Islet of Langerhans (tissue), 1 donor: ENCODE measurements around the gene BLTP3B.
"Not testable (repeated sequence)": the region's sequence is repeated elsewhere in the genome, so short reads cannot be mapped to it uniquely, and the experiment has no call there.

ENCODE experiments used
- FAIRE-seq: peaks from one replicate; lab custom pipeline; 2011; peaks lifted over from hg19 to GRCh38; lab: Jason Lieb, UNC

The BLTP3B gene, protein sequence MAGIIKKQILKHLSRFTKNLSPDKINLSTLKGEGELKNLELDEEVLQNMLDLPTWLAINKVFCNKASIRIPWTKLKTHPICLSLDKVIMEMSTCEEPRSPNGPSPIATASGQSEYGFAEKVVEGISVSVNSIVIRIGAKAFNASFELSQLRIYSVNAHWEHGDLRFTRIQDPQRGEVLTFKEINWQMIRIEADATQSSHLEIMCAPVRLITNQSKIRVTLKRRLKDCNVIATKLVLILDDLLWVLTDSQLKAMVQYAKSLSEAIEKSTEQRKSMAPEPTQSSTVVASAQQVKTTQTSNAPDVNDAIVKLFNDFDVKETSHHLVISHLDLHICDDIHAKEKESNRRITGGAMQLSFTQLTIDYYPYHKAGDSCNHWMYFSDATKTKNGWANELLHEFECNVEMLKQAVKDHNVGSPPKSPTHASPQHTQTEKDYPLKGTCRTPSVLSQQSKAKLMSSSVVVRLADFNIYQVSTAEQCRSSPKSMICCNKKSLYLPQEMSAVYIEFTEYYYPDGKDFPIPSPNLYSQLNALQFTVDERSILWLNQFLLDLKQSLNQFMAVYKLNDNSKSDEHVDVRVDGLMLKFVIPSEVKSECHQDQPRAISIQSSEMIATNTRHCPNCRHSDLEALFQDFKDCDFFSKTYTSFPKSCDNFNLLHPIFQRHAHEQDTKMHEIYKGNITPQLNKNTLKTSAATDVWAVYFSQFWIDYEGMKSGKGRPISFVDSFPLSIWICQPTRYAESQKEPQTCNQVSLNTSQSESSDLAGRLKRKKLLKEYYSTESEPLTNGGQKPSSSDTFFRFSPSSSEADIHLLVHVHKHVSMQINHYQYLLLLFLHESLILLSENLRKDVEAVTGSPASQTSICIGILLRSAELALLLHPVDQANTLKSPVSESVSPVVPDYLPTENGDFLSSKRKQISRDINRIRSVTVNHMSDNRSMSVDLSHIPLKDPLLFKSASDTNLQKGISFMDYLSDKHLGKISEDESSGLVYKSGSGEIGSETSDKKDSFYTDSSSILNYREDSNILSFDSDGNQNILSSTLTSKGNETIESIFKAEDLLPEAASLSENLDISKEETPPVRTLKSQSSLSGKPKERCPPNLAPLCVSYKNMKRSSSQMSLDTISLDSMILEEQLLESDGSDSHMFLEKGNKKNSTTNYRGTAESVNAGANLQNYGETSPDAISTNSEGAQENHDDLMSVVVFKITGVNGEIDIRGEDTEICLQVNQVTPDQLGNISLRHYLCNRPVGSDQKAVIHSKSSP (N-terminal part only)

DNA sequence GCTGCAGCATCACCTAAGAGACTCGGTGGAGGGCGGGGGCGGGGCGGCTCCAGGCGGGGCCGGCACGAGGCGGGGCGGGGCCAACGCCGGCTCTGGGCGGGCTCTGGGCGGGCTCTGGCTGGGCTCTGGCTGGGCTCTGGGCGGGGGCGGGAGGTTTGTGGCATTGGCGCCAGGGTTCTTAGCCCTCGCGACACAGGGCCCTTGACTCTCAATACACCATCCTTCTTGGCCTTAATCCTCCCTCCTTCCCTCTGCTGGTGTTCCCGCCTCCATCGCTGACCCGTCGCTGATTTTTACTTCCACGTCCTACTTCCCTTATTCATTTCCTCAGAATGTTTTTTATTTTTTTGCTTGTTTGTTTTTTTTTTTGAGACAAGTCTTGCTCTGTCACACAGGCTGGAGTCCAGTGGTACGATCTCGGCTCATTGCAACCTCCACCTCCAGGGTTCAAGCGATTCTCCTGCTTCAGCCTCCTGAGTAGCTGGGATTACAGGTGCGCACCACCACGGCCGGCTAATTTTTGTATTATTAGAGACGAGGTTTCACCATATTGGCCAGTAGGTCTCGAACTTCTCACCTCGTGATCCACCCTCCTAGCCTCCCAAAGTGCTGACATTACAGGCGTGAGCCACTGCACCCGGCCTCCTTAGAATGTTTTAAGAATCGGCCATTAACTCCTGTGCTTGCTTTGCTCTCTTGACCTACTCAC is at the start of gene BLTP3B:
Gene BLTP3B, minus strand, starts transcription at position 24 of the 709 bp plus-strand sequence. CDS start 239 bp downstream, outside the sequence.
- no peak for FAIRE-seq

DNA sequence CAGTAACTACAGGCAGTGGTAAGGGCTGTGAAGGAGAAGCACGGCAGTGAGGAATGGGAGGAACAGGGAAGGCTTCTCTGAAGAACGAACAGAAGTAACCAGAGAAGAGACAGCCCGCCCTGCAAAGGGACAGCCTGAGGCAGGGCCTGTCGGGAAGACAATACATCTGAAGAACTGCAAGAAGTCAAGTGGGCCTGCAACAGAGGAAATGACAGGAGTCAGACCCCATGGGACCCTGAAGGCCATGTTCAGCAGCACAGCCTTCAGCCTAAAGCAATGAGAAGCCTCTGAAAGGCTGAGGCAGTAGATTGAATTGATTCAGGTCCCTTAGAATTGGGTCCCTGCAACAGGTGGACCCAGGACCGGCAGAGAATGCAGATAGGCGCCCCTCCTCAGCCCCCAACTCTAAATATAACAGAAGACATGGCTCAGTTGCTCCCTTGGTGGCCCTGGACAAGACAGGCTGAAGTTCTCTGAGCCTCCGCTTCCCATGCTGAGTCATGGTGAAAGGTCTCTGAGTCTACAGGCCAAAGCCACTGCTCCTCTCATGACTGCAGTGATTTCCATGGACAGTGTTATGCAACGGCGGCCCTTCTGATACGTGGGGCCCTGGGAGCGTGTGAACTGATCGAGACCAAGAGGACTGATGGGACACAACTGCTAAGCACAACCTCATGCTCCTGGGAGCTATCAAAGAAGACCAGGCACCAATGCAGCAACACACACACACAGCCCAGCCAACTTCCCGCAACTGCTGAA is 47.1 kb upstream of the BLTP3B start:
- no peak for FAIRE-seq

DNA sequence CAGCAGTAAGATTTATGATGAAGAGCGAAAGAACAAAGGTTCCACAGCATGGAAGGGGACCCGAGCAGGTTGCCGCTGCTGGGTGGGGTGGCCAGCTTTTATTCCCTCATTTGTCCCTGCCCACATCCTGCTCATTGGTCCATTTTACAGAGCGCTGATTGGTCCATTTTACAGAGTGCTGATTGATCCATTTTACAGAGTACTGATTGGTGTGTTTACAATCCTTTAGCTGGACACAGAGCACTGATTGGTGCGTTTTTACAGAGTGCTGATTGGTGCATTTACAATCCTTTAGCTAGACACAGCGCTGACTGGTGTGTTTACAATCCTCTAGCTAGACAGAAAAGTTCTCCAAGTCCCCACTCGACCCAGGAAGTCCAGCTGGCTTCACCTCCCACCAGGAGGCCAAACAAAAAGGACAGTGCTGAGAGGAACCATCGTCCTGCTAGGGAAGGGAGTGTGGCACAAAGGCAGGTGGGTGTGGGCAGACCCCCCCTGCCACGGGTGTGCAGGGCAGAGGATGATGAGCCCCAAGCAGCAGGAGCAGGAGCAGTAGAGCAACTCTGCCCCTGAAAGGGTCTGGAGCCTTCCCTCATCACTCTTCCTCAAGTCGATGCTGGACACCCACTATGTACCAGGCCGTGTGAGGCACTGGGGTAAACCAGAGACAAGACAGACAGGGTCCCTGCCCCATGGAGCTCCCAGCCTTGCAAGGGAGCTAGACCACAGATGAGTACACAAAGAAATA is 46.4 kb upstream of the BLTP3B start:
- not testable (repeated sequence) for FAIRE-seq

DNA sequence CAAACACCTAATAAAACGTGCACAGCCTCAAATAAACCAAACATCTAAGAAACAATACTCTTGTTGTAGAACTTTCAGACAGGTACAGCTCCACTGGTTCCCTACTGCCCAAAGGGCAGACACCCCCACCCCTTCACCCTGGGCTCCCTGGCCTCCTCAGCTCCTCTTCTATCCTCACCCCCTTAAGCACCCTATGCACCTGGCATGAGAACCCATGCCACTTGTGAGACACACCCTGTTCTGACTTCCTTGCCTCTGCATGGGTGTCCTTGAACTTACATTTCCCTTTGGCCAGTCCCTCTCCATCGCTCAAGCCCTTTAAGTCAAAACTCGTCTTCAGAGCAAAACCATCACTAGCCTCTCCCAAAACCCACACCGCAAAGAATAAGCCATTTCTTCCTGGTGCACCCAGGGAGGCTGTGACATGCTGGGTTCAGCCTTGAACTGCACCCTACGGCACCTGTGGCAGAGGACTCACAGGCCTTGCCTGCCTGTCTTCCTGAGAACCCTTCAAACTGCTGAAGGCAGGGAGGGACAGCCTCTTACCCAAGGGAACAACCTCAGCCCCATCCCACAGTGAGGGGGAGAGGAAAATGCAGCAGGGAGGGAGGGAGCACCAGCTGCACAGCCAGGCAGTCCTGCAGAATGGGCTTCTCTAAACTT is 45.3 kb upstream of the BLTP3B start:
- no peak for FAIRE-seq

DNA sequence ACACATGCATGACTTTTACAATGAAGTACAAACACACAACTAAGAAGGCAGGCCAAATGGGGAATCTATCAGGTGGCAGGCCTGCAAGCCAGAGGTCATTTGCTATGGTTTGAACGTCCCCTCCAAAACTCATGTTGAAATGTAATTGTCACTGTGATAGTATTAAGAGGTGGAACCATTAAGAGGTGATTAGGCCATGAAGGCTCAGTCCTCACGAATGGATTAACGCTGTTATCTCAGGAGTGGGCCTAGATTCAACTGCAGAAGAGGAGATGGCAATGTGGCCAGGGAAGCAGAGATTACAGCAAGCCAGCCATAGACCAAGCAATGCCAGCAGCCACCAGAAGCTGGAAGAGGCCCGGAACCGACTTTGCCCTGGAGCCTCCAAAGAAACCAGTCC is 44.4 kb upstream of the BLTP3B start:
- no peak for FAIRE-seq

DNA sequence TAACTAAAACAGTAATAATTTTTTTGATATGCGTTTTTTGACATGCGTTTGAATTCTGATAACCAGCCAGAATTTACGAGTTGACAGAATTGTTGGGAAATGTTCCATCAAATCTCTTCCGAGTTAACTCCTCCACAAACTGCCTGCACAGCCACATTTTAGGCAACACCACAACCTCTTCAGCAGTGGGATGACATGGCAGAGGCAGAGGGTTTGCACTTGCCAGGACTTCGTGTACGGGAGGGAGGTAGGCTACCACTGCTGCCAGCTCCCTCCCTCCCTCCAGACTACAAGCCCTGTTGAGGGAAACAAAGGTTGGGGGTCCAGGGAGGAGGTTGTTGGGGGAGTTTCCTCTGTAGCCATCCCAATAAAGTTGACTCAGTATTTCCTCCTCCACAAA is 43.4 kb upstream of the BLTP3B start:
- FAIRE-seq, result no peak

DNA sequence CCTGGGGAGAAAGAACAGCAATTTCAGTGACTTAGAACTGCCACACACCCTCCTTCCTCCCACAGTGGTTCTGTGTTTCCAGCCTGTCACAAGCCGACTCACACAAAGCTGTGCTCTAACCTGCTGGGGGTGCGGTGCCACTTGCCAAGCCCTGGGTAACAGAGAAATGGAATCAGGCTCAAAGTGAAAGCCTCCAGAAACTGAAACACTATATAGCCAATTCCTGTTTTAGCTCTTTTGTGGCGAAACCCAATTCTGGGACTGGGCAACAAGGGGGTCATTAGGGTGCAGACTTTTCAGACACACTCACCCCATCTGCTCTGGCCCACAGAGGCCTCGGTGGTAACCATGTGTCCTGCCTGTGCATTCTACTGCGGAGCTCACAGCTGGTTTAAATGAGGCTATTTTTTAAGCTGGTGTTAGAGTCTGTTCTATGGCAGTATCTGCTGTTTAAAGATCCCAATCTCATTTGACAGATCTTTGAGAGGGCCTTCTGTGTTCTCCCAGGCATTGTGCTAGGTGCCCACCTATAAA is 42.8 kb upstream of the BLTP3B start:
- FAIRE-seq, result no peak

DNA sequence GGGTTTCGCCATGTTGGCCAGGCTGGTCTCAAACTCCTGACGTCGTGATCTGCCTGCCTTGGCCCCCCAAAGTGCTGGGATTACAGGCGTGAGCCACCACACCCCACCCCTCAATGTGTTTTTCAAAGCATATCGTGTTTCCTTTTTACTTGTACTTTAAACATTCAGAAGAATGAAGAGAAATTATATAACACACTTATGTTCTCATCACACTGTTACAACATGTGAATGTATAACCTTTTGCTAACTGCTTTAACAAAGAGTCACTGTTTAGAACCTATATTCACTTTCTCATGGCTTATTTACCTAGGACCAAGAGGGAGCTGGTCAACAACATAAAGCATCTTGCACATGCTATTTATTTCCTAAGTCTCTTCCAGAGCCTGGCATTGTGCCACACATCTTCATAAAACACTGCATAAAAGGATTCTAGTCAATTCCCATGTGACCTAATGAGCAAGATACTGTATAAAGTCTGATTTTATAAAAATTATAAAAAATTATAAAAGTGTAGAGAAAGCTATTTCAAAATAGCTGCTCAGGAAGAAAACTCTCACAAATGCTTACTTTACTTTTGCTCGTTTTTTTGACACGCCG is 42.0 kb upstream of the BLTP3B start:
- no peak for FAIRE-seq

DNA sequence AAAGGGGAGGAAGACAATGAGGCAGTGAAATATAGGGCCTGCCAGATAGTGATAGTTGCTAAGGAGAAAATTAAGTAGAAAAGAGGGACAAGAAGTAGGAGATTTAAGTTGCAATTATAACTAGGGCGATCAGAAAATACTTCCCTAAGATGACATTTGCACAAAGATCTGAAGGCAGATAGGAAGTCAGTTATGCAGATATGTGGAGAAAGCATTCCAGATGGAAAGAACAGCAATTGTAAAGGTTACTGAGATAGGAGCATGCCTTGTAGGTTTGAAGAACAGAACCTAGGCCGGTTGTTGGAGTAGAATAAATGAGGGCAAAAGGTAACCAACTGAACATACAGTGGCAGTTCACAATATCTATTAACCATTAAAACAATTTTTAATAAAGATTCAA is 36.6 kb upstream of the BLTP3B start:
- no peak for FAIRE-seq

DNA sequence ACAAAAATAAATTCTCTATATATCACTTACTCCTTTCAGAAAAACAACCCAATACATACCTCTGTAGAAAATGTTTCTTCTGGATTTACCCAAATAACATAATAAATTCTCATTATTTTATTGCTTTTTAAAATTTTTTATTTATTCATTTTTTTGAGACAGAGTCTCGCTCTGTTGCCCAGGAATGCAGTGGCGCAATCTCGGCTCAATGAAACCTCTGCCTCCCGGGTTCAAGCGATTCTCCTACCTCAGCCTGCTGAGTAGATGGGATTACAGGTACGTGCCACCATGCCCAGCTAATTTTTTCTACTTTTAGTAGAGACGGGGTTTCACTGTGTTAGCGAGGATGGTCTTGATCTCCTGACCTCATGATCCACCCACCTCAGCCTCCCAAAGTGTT is 33.8 kb upstream of the BLTP3B start:
- not testable (repeated sequence) for FAIRE-seq

DNA sequence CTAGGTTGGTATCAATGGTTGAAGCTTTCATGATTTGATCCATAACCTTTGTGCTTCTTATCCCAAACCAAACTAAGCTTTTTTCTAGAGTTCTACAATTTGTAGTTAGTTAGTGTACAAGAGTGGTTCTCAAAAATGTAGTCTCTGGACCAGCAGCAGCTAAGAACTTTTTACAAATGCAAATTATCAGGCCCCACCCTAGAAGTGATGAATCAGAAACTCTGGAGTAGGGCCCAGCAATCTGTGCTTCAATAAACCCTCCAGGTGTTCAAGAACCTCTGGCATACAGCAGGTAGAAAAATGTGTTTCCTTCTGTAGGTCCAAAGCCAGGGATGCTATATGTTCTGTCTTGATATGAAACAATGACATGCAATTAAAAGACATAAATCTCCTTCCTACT is 31.8 kb upstream of the BLTP3B start:
- no peak for FAIRE-seq

DNA sequence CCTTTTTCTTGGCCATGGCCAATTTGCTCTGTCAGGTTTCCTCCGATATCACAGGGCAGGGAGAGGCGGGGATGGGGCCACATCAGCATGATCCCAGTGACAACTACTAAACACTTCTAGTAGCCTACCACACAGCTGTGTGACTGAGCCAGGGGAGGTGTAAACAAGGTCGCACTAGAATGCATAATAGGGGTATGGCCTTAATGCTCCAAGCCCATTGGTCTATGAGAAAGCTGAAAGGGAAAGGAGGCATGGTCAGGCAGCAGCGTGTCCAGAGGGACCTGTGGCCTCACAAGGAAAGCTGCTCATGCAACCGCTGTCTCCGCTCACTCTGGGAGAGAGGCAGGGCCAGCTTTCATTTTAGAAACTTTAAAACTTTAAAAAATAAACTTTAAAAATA is 30.4 kb upstream of the BLTP3B start:
- no peak for FAIRE-seq

DNA sequence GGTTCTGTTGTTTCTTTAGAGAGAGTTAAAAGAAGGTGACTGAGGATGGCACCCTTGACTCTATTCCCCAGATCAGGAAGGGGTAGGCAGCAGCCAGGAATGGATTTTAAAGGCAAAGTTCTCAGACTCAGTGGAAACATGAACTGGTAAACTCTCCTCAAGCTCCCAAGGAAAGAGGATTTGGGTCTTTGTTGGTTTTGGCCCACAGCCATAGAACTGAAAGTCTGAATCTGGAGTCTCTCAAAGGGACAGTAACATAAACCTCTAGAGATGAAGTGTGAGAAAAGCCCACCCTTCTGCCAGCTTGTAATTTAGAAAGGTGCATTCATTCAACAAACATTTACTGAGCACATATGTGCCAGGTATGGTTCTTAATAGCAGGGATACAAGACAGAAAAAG is 28.6 kb upstream of the BLTP3B start:
- FAIRE-seq, result no peak

DNA sequence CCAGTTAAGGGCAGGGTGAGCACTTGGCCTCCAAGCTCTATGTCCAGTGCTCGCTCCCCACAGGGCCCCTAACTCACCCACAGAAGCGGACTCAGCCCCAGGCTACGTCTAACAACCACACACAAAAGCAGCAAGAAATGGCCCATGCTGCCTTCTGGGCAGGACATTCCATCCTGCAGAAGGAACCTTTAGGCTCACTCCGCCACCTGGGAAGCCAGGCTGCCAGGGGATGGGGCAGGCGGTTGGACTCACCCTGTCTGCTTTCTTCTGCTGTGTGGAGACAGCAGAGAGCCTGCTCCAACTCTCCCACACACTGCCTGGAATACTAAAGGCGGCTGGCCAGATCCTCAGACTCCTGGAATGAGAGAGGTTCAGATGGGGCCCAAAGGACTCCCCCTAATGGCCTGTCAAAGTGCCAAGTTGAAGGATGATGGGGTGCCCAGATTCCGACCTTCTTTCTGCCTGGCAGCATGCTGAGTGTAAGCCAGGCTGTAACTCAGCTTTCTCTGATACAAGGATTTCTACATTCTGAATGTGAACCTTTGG is 27.7 kb upstream of the BLTP3B start:
- no peak for FAIRE-seq

DNA sequence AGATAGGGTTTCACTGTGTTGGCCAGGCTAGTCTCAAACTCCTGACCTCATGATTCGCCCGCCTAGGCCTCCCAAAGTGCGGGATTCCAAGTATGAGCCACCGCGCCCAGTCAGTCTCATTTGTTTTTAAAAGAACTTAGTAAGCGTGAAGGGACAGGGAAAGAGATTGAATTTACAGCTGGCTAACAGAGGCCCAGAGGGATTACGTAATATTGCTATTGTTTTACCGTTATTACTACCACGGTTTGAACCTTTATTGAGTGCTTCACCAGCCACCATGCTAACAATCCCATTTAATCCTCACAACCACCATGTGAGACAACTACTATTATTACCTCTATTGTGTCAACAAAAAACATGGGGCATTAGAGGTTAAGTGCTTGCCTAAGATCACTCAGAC is 26.7 kb upstream of the BLTP3B start:
- FAIRE-seq, result no peak

DNA sequence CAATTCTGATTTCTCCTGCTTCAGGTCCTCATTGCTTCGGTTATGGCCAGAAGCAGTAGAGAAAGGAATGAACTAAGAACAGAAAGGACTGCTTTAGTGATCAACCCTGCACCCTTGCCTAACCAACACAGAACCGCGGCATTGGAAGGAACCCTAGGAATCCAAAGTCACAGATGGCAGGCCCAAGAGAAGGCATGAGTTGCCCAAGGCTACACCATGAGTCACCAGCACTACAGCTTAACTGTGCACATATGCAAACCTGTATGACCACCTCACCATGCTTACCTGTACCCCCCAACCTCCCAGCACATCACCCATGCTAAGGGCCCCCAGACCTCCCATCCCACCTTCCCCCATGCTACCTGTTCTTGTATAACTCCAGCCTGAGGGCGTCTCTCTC is 25.9 kb upstream of the BLTP3B start:
- no peak for FAIRE-seq

DNA sequence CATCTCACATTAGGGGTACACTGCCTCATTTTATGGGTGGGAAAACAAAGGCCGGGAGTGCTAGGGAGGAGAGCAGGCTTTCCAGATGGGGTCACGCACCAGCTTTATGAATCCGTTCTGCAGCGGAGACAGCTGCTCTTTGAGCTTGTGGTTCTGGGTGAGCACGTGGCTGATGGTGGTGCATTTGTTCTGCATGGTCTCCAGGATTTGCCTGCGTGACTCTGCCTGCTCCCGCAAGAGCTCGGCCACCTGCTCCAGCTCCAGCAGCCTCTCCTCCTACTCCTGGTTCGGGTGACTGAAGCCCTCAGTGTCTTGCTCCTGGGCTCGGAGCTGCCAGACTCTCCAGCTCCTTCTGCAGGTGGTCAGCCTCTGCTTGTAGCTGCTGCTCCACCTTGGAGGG is 23.6 kb upstream of the BLTP3B start:
- no peak for FAIRE-seq

DNA sequence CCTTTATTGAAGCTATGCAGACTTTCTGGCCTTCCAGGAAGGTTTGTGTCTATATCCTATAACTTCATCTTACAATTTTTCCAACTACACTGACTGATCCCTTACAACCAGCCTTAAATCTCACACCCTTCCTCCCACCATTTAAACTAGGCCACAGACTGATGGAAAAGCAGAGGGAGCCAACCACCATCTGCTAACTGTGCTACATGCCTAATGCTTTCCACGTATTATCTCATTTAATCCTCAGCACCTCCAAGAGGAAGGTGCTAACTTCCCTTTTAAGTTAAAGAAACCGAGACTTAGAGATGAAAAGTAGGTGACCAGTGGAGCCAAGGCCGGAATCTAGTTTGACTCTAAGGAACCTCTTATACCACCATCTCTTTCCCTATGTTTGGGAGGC is 22.7 kb upstream of the BLTP3B start:
- no peak for FAIRE-seq

DNA sequence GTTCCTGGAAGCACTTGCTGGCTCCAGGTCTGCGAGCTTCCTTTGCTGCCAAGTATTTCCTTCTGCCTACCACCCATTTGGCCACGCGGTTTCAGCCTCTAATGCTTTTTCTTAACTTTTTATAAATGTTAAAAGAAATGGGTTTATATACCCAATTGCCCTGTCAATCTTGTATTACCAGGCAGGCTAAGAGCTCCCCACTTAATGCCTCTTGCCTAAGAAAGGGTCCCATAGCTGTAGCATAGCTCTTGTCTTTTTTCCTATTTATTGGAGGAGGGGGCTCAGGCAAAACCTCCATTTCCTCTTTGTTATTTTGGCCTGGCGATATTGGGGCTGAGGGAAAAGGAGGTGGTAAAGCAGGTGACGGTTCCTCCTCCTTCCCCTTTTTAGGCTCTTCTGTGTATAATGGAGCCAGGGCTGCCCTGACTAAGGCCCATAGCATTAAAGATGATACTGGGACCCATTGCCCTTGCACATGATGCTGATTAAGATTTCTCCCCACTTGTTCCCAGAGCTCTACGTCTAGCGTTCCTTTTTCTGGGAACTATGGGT is 21.6 kb upstream of the BLTP3B start:
- no peak for FAIRE-seq
